RKO (cell line): ENCODE measurements around the gene RGS9.
A peak's percentile ranks its signal among the peaks of the same experiment; 100 is the strongest.
"Not testable (repeated sequence)": the region's sequence is repeated elsewhere in the genome, so short reads cannot be mapped to it uniquely, and the experiment has no call there.

Experiments
- DNase-seq: peaks from one replicate; pipeline ENCODE4 v3.0.0-alpha.2; 2016; ENCODE audit warnings: low spot score

Gene RGS9

DNA sequence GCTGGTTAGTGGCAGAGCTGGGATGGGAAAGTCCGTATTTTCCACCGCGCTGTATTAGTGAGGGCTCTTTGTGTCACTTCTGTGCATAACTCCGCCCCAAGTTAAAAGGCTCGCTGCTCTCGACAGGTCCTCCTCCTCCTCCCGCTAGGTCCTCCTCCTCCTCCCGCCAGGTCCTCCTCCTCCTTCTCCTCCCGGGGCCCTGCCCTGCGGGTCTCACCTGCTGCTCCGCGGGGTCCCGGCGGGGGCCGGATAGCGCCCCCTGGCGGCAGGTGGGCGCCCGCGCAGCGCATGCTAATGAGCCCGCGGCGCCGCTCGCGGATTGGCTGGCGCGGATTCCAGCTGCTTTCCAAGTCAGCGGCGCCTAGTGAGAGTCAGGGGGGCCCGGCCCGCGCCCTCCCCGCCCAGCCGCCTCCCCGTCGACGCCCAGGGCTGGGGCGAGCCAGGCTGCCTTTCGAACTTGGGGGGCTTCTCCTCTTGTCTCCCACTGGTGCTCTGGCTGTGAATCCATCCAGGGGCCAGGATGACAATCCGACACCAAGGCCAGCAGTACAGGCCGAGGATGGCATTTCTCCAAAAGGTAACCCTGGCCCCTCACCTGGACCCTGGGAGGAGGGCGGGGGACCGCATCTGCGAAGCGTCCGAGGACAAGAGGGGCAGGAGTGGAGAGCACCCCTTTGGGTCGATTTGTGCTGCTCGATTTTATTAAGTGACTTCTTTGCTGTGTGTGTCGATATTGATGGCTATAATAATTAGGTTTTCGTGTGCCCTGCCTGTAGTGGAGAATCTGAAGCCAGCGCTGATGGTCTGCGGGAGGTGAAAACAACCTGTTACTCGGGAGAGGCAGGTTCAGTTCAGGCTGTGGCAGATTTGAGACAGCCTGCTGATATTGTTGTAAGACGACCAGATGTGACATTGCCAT, at the start of gene RGS9:
TSS of gene RGS9 (plus strand) at position 350 of the 919 bp plus-strand sequence. CDS start at position 521, 171 bp downstream.
- DNase-seq = peak; percentile 68

DNA sequence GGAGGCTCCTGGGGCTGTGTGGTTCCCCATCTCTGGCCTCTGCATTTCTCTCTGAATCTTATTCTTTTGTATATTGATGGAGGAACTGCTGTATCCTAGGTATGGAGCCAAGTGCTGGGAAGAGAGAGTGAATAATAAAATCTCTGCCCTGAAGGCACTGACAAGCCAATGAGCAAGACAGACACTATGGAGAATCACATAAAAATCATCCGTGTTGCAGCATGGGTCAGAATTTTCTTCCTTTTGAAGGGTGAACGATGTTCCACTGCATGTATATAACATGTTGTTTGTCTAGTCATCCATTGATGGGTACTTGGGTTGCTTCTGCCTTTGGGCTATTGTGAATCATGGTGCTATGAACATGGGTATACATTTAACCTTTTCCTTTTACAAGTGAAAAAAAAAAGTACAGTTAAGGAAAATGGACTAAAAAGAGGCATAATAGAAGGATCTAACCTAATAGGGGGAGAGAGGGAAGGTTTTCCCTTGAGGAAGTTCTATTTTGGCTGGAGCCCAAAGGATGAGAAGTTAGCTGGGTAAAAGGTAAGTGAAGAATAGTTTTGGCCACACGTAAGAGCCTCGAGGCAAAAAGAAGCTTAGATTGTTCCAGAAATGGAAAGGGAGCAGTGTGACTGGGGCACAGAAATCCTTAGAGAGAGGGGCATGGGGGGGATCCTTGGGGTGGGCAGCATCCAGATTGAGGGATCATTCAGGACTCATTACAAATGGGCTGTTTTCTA, 48.4 kb upstream of the RGS9 start:
- no peak for DNase-seq

DNA sequence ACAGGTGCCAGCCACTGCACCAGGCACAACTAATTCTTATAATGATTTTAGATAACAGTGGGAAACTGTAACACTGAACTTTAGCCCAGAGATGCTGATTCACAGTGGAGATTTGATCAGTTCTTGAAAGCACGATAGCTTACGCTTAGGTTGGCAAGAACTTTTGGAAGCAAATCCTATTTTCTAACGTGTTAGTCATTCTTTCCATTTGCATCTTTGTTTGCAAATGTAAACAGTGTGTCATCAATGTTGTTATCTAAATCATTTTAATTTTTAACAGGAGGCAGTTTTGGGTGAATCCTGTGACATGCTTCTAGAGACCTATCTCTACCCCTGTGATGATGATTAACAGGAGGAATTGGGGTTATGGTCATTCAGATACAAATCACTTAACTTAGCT, 44.9 kb upstream of the RGS9 start:
- DNase-seq = no peak

DNA sequence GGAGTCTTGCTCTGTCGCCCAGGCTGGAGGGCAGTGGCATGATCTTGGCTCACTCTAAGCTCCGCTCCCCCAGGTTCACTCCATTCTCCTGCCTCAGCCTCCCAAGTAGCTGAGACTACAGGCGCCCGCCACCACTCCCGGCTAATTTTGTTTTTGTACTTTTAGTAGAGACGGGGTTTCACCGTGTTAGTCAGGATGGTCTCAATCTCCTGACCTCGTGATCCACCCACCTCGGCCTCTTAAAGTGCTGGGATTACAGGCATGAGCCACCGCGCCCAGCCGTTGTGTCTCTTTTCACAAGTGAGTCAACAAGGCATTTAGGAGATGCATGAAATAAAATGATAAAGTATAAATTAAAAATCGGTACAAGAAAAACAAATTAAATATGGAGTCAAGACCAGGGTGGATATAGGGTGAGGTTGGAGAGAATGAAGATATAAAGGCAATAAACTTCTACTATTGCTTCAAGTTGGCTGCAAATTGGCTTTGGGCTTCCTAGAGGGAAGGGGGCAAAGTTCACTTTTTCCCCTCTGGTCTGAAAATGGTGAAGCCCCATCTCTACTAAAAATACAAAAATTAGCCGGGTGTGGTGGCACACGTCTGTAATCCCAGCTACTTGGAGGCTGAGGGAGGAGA, 44.3 kb upstream of the RGS9 start:
- DNase-seq = not testable (repeated sequence)

DNA sequence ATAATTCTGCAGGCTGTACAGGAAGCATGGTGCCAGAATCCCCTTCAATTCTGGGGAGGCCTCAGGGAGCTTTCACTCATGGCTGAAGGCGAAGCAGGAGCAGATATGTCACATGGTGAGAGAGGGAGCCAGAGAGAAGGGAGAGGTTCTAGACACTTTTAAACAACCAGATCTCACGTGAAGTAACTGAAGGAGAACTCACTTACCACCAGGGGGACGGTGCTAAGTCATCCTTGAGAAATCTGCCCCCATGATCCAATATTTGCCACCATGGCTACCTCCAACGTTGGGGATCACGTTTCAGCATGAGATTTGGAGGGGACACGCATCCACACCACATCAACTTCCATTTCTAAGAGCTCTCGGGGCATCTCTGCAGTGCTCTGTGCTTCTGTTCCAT, 43.2 kb upstream of the RGS9 start:
- no peak for DNase-seq

DNA sequence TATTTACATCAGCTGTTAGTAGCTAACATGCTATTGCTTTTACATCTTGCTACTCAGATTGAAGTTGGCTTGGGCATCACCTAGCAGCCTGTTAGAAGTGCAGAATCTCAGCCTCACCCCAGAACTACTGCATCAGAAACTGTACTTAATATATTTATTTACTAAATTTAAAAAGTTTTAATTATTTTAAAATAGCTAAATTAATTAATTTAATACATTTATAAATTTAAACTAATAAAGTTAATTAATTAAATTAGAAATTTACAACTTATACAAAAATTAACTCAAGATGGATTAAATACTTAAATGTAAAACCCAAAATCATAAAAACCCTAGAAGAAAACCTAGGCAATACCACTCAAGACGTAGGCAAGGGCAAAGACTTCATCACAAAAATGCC, 41.7 kb upstream of the RGS9 start:
- DNase-seq = no peak

DNA sequence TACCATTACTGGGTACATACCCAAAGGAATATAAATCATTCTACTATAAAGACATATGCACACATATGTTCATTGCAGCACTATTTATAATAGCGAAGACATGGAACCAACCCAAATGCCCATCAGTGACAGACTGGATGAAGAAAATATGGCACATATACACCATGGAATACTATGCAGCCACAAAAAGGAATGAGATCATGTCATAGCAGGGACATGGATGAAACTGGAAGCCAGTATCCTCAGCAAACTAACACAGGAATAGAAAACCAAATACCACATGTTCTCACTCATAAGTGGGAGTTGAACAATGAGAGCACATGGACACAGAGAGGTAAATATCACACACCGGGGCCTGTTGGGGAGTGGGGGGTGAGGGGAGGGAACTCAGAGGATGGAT, 40.8 kb upstream of the RGS9 start:
- not testable (repeated sequence) for DNase-seq

DNA sequence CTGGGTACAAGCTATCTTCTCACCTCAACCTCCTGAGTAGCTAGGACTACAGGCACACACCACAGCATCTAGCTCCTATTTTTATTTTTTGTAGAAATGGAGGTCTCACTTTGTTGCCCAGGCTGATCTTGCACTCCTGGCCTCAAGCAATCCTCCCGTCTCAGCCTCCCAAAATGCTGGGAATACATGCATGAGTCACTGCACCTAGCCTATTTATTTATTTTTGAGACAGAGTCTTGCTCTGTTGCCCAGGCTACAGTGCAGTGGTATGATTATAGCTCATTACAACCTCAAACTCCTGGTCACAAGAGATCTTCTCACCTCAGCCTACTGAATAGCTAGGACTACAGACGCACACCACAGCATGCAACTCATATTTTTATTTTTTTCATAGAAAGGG, 40.1 kb upstream of the RGS9 start:
- no peak for DNase-seq

DNA sequence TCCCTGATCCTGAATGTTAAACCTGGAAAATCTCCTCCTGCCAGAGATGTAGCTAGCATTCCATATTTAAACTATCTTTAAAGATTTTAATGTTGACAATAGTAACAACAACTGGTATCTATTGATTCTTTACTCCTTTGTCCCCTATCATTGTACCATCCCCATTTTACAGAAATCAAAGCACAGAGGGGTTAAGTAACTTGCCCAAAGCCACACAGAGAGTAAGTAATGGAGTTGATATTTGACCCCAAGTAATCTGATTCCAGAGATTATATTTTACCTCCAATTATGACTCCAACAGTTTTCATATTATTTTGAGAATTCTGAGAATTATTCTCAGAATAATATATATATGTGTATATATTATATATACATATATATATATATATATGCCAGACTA, 37.7 kb upstream of the RGS9 start:
- DNase-seq = no peak

DNA sequence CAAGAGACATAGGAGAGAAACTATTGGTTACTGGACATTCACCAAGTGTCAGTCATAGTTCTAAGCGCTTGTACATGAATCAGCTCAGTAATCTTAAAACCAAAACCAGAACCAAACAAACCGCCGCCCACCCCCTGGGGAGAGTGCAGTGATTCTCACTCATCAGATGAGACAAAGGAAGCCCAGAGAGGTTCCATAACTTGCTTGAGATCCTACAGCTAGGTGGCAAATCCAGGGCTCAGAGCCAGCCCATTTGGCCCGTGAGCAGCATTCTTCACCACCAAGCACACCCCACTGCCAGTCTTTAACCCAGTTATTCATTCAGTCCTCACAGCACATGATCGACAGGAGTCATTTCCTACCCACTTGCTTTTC, 37.2 kb upstream of the RGS9 start:
- peak; percentile 87 for DNase-seq

DNA sequence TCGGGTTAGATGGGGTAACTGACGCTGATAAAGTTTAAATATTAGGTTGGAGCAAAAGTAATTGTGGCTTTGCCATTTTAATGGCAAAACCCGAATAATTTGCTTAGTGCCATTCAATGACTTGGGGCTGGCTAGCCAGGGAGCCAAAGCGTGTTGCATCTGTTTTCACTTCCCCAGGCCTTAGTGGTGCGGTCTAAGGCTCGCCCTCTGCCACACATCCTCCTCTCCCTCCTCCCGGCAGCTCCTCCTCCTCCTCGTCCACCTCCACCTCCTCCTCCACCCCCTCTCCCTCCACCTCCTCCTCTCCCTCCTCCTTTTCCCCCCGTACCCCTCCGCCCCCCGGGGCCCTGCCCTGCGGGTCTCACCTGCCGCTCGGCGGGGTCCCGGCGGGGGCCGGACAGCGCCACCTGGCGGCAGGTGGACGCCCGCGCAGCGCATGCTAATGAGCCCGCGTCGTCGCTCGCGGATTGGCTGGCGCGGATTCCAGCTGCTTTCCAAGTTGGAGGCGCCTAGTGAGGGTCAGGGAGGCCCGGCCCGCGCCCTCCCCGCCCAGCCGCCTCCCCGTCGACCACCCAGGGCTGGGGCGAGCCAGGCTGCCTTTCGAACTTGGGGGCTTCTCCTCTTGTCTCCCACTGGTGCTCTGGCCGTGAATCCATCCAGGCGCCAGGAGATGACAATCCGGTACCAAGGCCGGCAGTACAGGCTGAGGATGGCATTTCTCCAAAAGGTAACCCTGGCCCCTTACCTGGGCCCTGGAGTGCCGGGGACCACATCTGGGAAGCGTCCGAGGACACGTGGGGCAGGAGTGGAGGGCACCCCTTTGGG, 36.6 kb upstream of the RGS9 start:
- peak; percentile 75 for DNase-seq

DNA sequence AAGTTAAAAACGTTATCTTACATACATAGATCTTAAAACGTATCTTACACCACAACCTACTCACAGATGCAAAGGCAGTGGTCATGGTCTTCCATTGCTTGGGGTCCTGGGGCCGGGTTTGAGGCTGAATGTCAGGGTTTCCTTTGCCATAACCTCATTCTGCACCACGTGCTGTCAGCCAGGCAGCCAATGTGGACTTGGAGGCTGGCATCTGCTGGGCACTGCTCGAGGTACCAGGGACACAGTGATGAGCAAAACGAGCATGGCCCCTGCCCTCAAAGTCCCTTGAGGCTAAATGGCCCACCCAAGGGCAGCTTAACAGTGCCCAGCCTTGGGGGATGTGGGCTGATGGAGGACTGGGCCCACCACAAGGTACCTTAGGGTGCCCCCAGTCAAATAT, 35.8 kb upstream of the RGS9 start:
- DNase-seq = no peak

DNA sequence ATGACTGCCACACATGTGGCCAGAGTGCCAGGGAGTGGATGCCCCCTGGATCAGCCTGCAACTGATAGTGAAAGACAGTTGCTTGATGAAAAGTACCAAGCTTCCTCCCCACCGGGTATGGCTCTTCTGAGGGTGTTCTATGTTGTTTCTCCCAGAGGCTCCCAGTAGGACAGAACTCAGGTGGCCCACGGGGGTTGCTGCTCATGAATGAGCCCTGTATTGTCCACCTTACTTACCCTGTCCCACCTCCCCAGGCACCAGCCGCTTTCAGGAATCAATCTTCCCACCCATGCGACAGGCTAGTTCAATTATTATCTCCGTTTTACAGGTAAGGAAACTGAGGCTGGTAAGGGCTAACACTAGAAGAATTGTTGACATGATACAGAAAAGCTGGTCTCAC, 34.9 kb upstream of the RGS9 start:
- no peak for DNase-seq

DNA sequence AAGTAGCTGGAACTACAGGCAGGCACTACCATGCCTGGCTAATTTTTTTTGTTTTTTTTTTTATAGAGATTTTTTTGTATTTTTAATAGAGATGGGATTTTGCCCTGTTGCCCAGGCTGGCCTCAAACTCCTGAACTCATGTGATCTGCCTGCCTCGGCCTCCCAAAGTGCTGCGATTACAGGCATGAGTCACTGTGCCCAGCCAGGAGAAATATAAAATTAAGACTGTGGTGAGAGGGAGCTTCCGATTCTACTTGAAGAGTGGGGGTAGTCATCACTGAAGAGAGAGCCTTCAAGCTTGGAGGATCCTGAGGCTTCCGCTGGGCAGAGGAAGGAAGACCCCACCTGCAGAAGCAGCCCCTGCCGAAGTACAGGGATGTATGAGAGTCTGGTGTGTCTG, 34.4 kb upstream of the RGS9 start:
- peak; percentile 35 for DNase-seq

DNA sequence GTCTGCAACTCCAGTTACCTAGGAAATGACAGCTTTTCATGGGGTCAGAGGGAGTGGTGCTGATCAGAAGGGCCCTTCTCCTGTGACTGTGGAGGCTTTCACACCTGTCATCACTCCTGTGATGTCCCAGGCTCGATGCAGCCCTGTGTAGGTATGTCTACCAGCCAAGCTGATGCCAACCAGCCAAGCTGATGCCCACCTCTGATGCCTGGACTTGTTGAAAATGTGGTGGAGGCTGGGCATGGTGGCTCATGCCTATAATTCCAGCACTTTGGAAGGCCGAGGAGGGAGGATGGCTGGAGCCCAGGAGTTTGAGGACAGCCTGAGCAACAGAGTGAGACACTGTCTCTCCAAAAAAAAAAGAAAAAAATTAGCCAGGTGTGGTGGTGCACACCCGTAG, 33.7 kb upstream of the RGS9 start:
- no peak for DNase-seq

DNA sequence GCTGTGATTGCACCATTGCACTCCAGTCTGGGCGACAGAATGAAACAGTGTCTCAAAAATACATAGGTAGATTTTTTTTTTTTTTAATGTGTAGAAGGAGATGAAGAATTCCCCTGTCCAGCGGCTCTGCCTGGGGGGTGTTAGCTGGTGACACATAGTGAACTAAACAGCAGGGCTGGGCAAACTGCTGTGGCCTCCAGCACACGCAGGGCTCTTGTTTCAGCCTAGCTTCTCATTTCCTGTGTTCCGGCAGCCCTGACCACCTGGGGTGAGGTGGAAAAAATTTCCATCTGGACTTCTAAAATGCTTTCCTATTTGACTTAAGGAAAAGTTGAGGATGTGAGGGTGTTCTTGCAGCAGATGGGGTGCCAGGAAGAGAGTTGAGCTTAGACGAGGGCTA, 33.3 kb upstream of the RGS9 start:
- DNase-seq = no peak

DNA sequence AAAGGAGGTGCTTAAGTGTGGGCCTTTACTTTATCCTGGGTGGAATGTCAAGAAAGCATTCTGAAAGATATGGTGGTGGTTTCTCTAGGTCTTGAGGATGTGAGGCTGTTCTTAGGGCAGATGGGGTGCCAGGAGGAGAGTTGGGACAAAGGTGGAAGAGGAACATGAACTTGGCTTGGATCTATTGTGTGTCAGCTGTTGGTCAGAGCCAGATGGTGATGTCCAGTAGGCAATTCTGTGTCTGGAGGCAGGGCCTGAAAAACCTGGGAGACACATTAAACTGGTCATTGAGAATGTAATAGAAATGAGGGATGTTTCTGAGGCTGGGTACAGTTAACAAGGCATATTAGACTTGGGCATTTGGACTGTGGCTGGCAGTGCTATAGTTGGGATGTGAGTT, 32.6 kb upstream of the RGS9 start:
- DNase-seq = no peak

DNA sequence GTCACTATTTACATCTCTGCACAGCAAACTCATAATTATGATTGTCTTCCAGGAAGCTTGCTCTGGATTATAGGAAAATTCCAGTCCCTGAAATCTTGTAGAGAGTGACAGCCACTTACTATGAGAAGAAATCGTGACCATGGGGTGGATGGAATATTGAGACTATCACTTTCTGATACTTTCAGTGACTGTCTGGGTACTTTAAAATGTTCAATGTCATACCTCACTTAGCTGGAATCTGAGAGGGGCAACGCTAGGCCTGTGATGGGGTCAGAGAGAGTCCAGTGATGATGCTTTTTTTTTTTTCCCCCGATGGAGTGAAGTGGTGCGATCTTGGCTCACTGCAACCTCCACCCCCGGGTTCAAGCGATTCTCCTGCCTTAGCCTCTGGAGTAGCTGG, 32.2 kb upstream of the RGS9 start:
- DNase-seq = no peak

DNA sequence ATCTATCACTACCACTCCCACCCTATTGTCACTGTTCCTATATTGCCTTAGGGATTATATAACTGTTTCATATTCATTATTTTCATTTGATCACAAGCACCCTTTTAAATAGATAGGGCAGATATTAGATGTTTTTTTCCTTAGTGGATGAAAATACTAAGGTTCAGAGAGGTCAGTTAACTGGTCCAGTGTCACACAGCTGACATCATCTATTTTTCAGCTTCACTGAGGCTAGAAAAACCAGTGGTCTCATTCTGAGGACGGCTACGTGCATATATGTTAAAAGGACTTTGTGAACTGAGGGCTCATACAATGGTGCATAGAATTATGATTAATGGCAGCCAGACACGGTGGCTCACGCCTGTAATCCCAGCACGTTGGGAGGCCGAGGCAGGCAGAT, 29.0 kb upstream of the RGS9 start:
- no peak for DNase-seq

DNA sequence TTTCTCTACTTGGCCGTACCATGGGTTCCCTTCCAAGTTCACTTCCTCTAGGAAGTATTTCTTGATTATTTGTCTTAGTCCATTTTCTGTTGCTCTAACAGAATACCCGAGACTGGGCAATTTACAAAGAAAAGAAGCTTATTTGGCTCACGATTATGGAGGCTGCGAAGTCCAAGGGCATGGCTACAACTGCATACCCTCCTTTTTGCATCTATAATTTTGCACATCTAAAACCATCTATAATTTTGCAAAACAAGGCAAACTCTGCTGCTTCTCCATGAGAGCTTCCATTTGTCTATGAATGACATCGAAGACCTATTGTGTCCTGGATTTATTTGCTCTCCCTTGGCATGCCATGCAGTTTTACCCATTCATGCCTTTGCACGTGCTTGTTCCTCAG, 27.6 kb upstream of the RGS9 start:
- DNase-seq = no peak

DNA sequence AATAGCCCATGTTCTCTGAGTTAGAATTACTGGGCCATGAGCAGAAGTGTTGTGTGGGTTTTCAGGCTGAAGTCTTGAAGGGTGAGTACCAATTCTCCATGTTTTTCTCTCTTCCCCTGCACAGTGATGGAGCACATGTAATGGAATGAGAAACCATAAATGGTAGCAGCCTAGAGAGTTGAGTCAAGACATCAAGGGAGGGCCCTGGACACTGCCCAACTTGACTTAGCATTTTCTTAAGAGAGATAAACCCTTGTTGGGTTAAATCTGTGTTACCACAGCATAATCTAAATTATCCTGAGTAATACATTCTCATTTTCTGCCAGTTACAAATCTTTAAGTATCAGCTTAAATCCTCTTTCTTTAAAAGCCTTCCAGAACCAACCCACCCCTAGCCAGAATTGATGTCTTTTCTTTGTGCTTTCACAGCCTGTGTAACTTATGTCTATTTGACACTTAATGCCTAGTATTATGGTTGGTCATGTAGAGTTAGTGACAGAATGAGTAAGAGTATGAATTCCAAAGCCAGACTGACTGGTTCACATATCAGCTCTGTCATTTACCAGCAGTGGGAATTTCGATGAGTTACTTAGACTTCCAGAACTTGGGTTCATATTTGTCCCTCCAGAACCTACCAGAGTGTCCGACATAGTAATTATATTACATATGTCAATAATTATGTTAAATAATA, 27.0 kb upstream of the RGS9 start:
- no peak for DNase-seq

DNA sequence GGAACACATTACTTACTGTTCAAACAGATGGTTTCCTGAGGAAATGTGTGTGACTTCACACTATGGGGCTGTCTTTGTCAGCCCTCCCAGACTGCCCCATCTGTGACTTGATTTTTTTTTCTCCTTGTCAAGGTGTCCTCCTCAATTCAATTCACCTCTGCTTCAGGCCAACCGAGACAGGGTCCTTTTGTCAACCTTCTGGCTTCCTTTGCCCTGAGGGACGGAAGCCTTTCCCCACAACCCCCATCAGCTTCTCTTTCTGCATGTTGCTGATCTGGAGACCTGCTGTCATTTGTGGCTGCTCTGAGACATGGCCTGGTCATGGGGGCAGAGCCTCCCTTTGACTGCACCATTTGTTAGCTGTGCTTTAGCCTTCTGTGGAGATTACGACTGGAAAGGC, 21.3 kb upstream of the RGS9 start:
- no peak for DNase-seq
